ENCODE data around the gene MAPRE2. TPM values are rescaled to one million over a fixed set of nuclear protein-coding genes. Genes with fewer than 3 reads are reported as not detected.

MAPRE2 gene
- total RNA-seq, 1 donor from 2014 or later = 52.5 TPM

DNA sequence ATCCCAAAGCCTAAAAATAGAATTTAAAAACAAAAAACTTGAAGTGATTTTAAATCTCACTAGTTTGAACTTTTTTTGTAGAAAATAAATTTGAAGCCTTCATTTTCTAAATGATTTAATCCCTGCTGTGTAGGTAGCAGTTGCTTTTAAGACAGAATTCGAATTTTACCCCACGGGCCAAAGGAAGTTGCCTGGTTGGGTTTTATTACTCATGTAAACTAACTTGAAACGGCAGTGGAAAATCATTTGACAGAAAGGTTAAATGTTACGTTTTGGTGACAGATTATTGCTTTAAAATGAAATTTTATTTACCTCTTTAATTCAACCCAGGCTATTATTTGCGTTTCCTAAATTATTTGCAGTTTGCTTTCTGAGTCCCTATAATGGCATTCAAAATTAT is 2.0 kb downstream of the MAPRE2 start:
- Mint-ChIP-seq H3K9me3 (peaks cover 4% of the 10 kb centered on the region), H3K27ac (peak overlapping the region; percentile 98), H3K4me3 (peak overlapping the region; percentile 98), H3K36me3 (ENCODE audit: low read depth) (peaks cover 13% of the 10 kb centered on the region), H3K27me3 (no peaks in the 10 kb centered on the region), H3K4me1 (peaks cover 69% of the 10 kb centered on the region)
- intact Hi-C loops (cut with micrococcal nuclease) = loop anchor here (2.0 to 10.0 kb wide), 8 partner anchors 16 to 929 kb away; partner anchors contain the start of genes INO80C, RMP24 and ZSCAN30
- DNase-seq = no peak

DNA sequence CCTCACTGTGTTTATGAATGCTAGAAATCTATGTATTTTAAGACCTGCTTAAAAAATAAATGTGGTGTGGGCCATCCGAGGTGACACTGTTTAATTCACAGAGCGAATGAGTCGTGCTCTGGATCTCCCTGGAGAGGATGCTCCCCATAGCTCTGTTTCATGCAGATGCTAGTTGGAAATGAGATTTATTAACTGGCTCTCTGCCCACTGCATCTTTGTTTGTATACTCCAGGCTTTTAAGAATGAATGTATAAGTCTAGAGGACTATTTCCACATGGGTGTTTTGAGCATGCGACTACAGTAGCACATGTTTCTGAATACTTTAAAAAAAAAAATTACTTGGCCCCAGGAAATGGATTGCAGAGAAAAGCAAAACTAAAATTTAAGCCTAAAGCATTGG is 3.9 kb downstream of the MAPRE2 start:
- H3K27me3 Mint-ChIP-seq = no peaks in the 10 kb centered on the region
- peak overlapping the region; percentile 98 for H3K27ac Mint-ChIP-seq
- peaks cover 4% of the 10 kb centered on the region for H3K9me3 Mint-ChIP-seq
- intact Hi-C loops (cut with micrococcal nuclease) = loop anchor here (10.0 kb wide), 1 partner anchor 570 kb away; no protein-coding TSS in a partner anchor
- peak overlapping the region; percentile 74 for H3K4me3 Mint-ChIP-seq
- H3K4me1 Mint-ChIP-seq = peaks cover 72% of the 10 kb centered on the region
- peaks cover 13% of the 10 kb centered on the region for H3K36me3 Mint-ChIP-seq (ENCODE audit: low read depth)
- DNase-seq = peak; percentile 68

DNA sequence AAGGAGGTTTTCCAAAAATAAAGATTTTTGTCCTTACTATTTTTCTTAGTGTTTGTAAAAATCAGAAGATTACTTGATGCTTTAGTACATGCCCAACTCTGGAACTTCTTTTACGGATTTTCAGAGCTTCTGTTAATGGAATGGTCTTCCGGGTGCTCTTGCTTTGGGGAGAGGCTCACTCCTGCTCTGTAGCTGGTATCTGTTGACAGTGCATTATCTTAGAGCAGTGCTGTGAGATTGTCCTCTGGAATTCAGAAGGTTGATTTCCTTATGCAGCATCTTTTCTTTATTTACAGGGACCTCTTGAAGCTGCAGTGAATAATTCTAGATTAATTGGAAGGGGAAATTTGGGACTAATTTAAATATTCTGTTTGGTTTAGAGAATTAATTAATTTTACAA is 4.6 kb downstream of the MAPRE2 start:
- Mint-ChIP-seq H3K27me3 (no peaks in the 10 kb centered on the region), H3K4me3 (peak overlapping the region; percentile 74), H3K9me3 (peaks cover 4% of the 10 kb centered on the region), H3K4me1 (peaks cover 77% of the 10 kb centered on the region), H3K36me3 (ENCODE audit: low read depth) (peaks cover 13% of the 10 kb centered on the region), H3K27ac (peak overlapping the region; percentile 98)
- intact Hi-C loops (cut with micrococcal nuclease) = loop anchor here (10.0 kb wide), 1 partner anchor 569 kb away; no protein-coding TSS in a partner anchor
- no peak for DNase-seq

DNA sequence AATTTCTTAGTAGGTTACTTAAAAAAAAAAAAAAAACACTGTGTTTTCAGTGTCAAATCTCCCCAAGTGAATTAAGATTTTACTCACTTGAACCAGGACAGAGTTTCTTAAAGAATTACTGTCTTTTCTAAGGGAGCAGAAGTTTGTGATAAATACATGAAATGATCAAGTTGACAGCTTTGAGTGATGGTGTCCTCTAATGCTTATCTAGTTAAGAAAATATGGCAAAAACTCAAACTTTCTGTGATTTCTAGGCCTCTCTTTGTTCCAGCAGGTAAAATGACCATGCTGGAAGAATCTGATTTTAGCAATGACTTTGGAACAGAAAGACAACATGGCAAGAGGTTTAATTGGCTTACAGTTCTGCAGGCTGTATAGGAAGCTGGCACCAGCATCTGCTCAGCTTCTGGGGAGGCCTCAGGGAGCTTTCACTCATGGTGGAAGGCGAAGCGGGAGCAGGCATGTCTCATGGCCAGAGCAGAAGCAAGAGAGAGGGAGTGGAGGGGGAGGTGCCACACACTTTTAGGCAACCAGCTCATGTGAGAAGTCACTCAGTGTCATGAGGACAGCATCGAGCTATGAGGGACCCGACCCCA is 6.6 kb downstream of the MAPRE2 start:
- Mint-ChIP-seq H3K9me3 (peaks cover 4% of the 10 kb centered on the region), H3K4me1 (peaks cover 75% of the 10 kb centered on the region), H3K4me3 (no peak overlapping the region), H3K27ac (no peak overlapping the region), H3K36me3 (ENCODE audit: low read depth) (peaks cover 9% of the 10 kb centered on the region), H3K27me3 (no peaks in the 10 kb centered on the region)
- intact Hi-C loops (cut with micrococcal nuclease) = loop anchor here (10.0 kb wide), 1 partner anchor 567 kb away; no protein-coding TSS in a partner anchor
- no peak for DNase-seq

DNA sequence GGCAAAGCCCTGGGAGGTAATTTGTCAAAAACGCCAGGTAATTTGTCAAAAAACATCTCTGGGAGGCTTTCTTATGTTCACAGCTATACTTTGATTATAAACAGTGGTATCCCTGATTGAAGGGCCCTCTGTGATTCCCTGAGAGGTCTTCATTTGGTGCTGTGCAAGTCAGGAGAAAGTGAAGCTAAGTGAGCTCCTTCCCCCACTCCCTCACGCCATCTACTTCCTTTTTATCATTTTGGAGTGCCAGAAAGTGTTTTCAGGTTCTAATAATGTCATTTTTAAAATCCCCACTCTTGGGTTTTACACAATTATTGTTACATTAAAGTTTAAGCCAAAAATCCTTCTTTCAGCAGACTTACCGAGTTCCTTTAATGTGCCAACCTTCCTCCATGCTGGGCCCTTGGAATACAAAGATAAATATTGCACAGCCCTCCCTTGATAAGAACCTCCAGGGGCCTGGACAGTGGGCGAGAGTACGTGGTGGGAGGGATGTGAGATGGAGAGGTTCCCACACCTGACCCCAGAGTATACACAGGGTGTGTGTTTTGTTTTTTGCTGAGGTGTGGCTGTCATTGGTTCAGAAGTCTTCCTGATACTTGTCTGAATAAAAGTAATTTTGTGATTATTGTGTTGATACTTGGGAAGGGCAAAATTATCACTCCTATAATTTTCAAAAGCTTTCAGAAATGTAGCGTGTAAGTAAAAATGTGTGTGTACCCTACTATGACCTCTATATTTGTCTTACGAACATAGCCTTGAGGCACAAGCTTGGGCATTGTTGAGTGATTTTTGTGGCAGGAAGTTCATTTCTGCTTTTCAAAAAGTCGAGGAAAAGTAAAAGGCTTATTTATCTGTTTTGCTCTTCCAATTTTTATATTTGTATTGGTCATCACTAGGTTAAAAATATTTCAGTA is 8.2 kb downstream of the MAPRE2 start:
- Mint-ChIP-seq H3K36me3 (ENCODE audit: low read depth) (peaks cover 13% of the 10 kb centered on the region), H3K4me3 (peak overlapping the region; percentile 64), H3K27ac (peak overlapping the region; percentile 77), H3K9me3 (peaks cover 4% of the 10 kb centered on the region), H3K4me1 (peaks cover 63% of the 10 kb centered on the region), H3K27me3 (no peaks in the 10 kb centered on the region)
- intact Hi-C loops (cut with micrococcal nuclease) = loop anchor here (1.0 to 10.0 kb wide), 2 partner anchors 7 to 565 kb away; no protein-coding TSS in a partner anchor
- no peak for DNase-seq

DNA sequence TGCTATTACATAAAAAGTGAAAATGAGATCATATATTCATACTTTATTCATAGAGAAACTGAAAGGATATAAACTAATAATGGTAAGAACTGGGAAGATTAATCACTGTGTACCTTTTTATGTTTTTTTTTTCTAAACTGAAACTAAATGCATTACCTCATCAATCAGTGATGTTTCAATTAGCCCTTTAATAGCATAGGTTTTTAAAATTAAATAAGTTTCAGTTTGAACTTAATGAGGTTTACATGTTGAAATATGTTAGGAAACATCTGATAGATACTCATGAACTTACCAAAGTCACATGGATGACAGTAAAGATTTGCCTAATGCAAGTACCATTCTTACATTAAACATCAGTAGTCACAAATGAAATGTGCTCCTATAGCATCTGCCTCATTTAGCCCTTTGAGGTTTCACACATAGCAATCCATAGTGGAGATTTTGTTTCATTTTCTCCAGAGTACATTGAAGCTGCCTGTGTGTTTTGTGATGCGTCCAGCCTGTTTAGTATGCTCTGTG is 8.9 kb downstream of the MAPRE2 start:
- intact Hi-C loops (cut with micrococcal nuclease) = loop anchor here (1.0 kb wide), 1 partner anchor 8 kb away; no protein-coding TSS in a partner anchor
- DNase-seq = no peak
- H3K27me3 Mint-ChIP-seq = no peaks in the 10 kb centered on the region
- peak overlapping the region; percentile 64 for H3K4me3 Mint-ChIP-seq
- peaks cover 56% of the 10 kb centered on the region for H3K4me1 Mint-ChIP-seq
- peaks cover 4% of the 10 kb centered on the region for H3K9me3 Mint-ChIP-seq
- H3K36me3 Mint-ChIP-seq (ENCODE audit: low read depth) = peaks cover 17% of the 10 kb centered on the region
- H3K27ac Mint-ChIP-seq = peak overlapping the region; percentile 77

DNA sequence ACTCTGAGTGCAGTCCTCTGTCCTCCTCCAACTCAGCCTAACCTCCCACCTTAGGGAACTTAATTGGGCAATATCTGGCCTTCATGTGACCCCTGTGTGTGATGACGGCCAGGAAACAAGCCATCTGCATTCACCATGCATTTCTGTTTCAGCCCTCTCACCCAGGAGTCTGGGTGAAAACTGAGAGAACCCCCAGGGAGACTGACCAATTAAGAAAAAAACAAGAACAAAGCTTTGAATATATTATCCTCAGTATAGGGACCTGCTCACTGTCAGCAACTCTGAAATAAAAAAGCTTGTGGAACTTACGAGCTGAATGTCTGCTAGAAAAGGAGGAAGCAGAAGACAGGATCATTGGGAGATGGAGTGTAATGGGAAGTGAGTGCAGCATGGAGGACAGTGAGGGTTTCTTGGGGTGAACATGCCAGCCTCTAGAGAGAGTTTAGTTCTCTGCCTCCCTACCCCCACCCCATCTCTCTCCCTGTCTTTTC is 9.5 kb downstream of the MAPRE2 start:
- Mint-ChIP-seq H3K27me3 (no peaks in the 10 kb centered on the region), H3K27ac (no peak overlapping the region), H3K9me3 (peaks cover 4% of the 10 kb centered on the region), H3K4me1 (peaks cover 51% of the 10 kb centered on the region), H3K36me3 (ENCODE audit: low read depth) (peaks cover 20% of the 10 kb centered on the region), H3K4me3 (no peak overlapping the region)
- no peak for DNase-seq
- intact Hi-C loops (cut with micrococcal nuclease) = loop anchor here (1.0 kb wide), 1 partner anchor 8 kb away; no protein-coding TSS in a partner anchor

DNA sequence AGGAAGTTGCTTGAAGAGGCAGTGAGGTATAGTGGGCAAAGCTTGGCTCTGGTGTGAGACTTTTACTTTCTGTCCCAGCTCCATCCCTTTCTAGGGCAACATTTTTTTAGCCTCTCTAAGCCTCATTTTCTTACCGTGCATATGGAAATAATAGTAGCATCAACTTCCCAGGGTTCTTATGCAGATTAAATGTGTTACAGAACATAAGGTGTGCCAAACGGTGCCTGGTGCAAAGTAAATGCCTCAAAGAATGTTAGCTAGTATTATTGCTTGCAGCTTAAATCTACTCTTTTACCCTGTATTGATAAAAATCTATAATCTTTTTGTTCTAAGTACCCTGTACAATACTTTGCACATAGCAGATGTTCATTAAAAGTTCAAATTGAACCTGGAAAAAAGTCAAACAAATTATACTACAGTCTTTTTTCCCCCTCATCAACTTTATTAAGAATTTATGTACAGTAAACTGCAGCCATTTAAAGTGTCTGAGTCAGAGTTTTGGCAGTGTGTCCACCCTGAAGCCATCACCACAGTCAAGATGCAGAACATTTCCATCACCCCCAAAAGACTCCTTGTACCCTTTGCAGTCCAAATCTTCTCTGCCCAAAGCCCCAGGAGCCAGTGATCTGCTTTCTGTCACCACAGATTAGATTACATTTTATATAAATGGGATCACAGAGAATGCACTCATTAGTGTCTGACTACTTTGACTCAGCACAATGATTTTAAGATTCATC is 10.6 kb downstream of the MAPRE2 start:
- H3K27ac Mint-ChIP-seq = no peak overlapping the region
- DNase-seq = no peak
- peaks cover 20% of the 10 kb centered on the region for H3K36me3 Mint-ChIP-seq (ENCODE audit: low read depth)
- peaks cover 41% of the 10 kb centered on the region for H3K4me1 Mint-ChIP-seq
- intact Hi-C loops (cut with micrococcal nuclease) = no loop called here
- H3K9me3 Mint-ChIP-seq = peaks cover 4% of the 10 kb centered on the region
- H3K27me3 Mint-ChIP-seq = no peaks in the 10 kb centered on the region
- no peak overlapping the region for H3K4me3 Mint-ChIP-seq

DNA sequence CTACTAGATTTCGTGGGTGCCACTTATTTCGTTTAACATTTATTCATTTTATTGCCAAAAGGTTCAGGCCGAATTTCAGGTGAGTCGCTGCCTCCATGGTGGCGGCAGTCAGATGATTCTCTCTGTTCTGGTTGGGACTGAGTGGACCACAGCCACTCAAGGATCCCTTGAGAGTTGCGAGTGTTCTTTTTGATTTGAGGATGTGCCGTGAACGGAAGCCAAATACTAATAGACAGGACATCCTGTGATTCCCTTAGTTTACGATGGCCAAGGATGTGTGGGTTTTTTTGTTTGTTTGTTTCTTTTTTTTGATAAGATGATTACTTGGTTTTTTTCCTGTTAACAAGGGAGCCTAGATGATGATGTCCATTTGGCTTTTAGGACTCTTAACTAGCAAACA is 13.2 kb downstream of the MAPRE2 start:
- Mint-ChIP-seq H3K9me3 (no peaks in the 10 kb centered on the region), H3K27ac (no peak overlapping the region), H3K4me3 (no peak overlapping the region), H3K27me3 (no peaks in the 10 kb centered on the region), H3K36me3 (ENCODE audit: low read depth) (peaks cover 15% of the 10 kb centered on the region), H3K4me1 (peaks cover 24% of the 10 kb centered on the region)
- intact Hi-C loops (cut with micrococcal nuclease) = no loop called here
- no peak for DNase-seq

DNA sequence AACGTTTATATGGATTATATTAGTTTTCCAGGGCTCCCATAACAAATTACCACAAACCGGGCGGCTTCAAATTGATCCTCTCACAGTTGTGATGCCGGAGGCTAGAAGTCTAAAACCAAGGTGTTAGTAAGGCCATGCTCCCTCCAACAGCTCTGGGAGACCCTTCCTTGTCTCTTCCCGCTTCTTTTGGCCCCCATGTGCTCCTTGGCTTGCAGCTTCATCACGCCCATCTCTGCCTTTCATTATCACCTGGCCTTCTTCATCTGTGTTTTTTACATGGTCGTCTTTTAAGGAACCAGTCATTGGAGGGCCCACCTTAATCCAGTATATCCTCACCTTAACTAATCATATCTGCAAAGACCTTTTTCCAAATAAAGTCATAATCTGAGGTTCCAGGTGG is 13.9 kb downstream of the MAPRE2 start:
- Mint-ChIP-seq H3K36me3 (ENCODE audit: low read depth) (peaks cover 16% of the 10 kb centered on the region), H3K9me3 (no peaks in the 10 kb centered on the region), H3K4me3 (no peak overlapping the region), H3K27me3 (no peaks in the 10 kb centered on the region), H3K27ac (no peak overlapping the region), H3K4me1 (peaks cover 17% of the 10 kb centered on the region)
- DNase-seq = no peak
- intact Hi-C loops (cut with micrococcal nuclease) = no loop called here

DNA sequence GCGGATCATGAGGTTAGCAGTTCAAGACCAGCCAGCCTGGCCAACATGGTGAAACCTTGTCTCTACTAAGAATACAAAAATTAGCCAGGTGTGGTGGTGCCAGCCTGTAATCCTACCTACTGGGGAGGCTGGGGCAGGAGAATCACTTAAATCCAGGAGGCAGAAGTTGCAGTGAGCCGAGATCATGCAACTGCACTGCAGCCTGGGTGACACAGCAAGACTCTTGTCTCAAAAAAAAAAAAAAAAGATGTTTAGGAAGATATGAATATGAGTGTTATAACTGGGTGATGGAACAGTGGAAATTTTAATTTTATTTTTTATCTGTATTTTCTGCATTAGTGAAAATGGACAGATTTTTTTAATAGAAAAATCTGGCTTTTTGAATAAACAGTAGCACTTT is 14.5 kb downstream of the MAPRE2 start:
- Mint-ChIP-seq H3K27ac (no peak overlapping the region), H3K9me3 (no peaks in the 10 kb centered on the region), H3K4me3 (no peak overlapping the region), H3K36me3 (ENCODE audit: low read depth) (peaks cover 16% of the 10 kb centered on the region), H3K27me3 (no peaks in the 10 kb centered on the region), H3K4me1 (peaks cover 11% of the 10 kb centered on the region)
- DNase-seq = no peak
- intact Hi-C loops (cut with micrococcal nuclease) = no loop called here

DNA sequence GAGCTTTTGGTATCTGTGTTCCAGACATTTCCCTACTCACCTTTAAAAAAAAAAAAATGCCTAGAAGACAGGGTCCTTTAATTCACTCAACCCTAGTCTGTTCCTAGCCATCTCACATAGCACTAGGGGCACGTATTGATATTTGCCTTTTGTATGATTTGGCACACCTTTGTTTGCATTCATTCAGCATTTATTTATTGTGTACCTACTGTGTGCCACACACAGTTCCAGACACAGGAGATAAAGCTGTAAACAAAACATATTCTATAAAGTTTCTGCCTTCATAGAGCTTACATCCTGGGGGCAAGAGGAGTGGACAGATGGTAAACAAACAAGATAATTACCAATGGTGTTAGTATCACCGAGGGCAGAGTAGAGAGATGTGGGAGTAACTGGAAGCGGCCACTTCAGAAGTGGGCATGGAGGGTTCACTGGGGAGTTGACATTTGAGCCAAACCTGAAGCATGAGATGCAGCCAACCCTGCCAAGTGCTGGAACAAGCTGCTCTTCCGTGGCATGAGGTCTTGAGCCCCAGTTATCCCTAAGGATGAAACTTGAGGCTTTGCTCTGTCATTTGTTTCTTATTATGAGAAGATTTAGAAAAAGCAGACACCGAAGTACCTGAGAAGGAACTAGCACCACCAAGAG is 18.2 kb downstream of the MAPRE2 start:
- DNase-seq = no peak
- no peak overlapping the region for H3K27ac Mint-ChIP-seq
- no peaks in the 10 kb centered on the region for H3K27me3 Mint-ChIP-seq
- H3K36me3 Mint-ChIP-seq (ENCODE audit: low read depth) = peaks cover 7% of the 10 kb centered on the region
- H3K4me3 Mint-ChIP-seq = no peak overlapping the region
- H3K9me3 Mint-ChIP-seq = no peaks in the 10 kb centered on the region
- peaks cover 3% of the 10 kb centered on the region for H3K4me1 Mint-ChIP-seq
- intact Hi-C loops (cut with micrococcal nuclease) = no loop called here
